Lung (tissue), 12 donors: Measurements from ENCODE around the gene ADCY3. TPM values are rescaled to one million over a fixed set of nuclear protein-coding genes. Genes with fewer than 3 reads are reported as not detected.

Source experiments
- ATAC-seq: fragments of 200-7000 bp; cut with Tn5 transposase; one replicate; pipeline ENCODE4 v1.9.1; 2020; ENCODE audit warnings: moderate number of reproducible peaks; ENCODE audit not compliant: insufficient read depth, low FRiP score
- DNase-seq, 3 donors: peaks; one replicate each; pipeline ENCODE4 v3.0.0-alpha.2; 2013 to 2017
- H3K27ac ChIP-seq, 2 donors: one replicate each; pipeline ENCODE4 v1.5.1; 2013; ENCODE audit warnings: mild to moderate bottlenecking in 2 of 2, moderate library complexity in 2 of 2, control low read depth in 1 of 2, inconsistent platforms in 1 of 2, low read depth in 1 of 2, low read length in 1 of 2
- H3K27me3 ChIP-seq, 3 donors: one replicate each; pipeline ENCODE4 v1.5.1; 2013; ENCODE audit warnings: low read length in 2 of 3; ENCODE audit not compliant: control insufficient read depth in 3 of 3, insufficient read depth in 3 of 3
- H3K36me3 ChIP-seq, 4 donors: one replicate each; pipeline ENCODE4 v1.5.1; 2013; ENCODE audit warnings: low read length in 4 of 4, mild to moderate bottlenecking in 1 of 4, moderate library complexity in 1 of 4; ENCODE audit not compliant: control insufficient read depth in 4 of 4, insufficient read depth in 4 of 4
- H3K4me1 ChIP-seq, 5 donors: one replicate each; pipeline ENCODE4 v1.5.1; 2013; ENCODE audit warnings: low read length in 5 of 5, mild to moderate bottlenecking in 2 of 5, moderate library complexity in 1 of 5; ENCODE audit not compliant: control insufficient read depth in 5 of 5, insufficient read depth in 5 of 5
- H3K4me3 ChIP-seq: one replicate; pipeline ENCODE4 v1.5.1; 2013; ENCODE audit warnings: mild to moderate bottlenecking, control low read depth, moderate library complexity
- H3K9ac ChIP-seq, 2 donors: one replicate each; pipeline ENCODE4 v1.5.1; 2013; ENCODE audit warnings: low read length in 2 of 2, control low read depth in 1 of 2; ENCODE audit not compliant: insufficient read depth in 1 of 2
- H3K9me3 ChIP-seq, 4 donors: one replicate each; pipeline ENCODE4 v1.5.1; 2013; ENCODE audit warnings: low read length in 3 of 4, mild to moderate bottlenecking in 1 of 4, moderate library complexity in 1 of 4; ENCODE audit not compliant: control insufficient read depth in 4 of 4, insufficient read depth in 3 of 4
- CTCF ChIP-seq: IDR thresholded peaks from 2 replicates; pipeline ENCODE4 v1.5.1; 2012; ENCODE audit warnings: mild to moderate bottlenecking; ENCODE audit errors: control extremely low read depth, extremely low read depth
- WGBS, 2 donors: extraction: QIAGEN DNeasy Blood & Tissue Kit; methylation state at CpG; one replicate each; pipeline ENCODE4 v1.1.7; 2013; 5-methylcytosine and 5-hydroxymethylcytosine counted together
- polyA plus RNA-seq, 2 donors: library from polyadenylated mRNA; stranded (reverse); fragments of 200-250 nt; gene quantifications; one replicate each; pipeline ENCODE4 v1.2.1, GENCODE V29; 2013
- total RNA-seq, 2 donors: library from RNA; depleted of rRNA in 1 of 2; stranded (reverse); fragments of >200 nt in 1 of 2; gene quantifications; one replicate each; pipeline ENCODE4 v1.2.1, GENCODE V29; 2014 to 2021
- donor health status: control.
- donor health status: control.
- donor health status: Bipolar disorder and iron deficiency.
- donor health status: healthy.
- donor health status: DM: yes; HTN: yes; CAD: no.

ADCY3 gene
- total and polyA plus RNA-seq, 4 donors: 27.9 to 74.8 (median 45.8) TPM

- Histone ChIP-seq H3K9me3 (peaks cover 0 to 14% (median 3%) of the 10 kb centered on the region in 4 donors), H3K27ac (no peak overlapping the region), H3K9ac (no peak overlapping the region), H3K4me3 (no peak overlapping the region), H3K4me1 (peaks cover 0 to 6% (median 0%) of the 10 kb centered on the region in 5 donors), H3K36me3 (peaks cover 0 to 13% (median 5%) of the 10 kb centered on the region in 4 donors), H3K27me3 (no peaks in the 10 kb centered on the region)
- TF ChIP-seq CTCF: no peak
- ATAC-seq (no peak), DNase-seq (no peak)
- WGBS, 2 donors: 80 to 82% methylated on average over 30 of the region's 30 CpGs
These were observed 21.6 kb downstream of the ADCY3 start for GRCh38 chr2:24898122-24899109.

GRCh38 chr2:24894750-24895149 lies 25.3 kb downstream of the ADCY3 start:
- TF ChIP-seq CTCF: no peak
- no peak for ATAC-seq
- Histone ChIP-seq H3K27me3 (no peaks in the 10 kb centered on the region), H3K9ac (no peak overlapping the region), H3K36me3 (peaks cover 0 to 13% (median 2%) of the 10 kb centered on the region in 4 donors), H3K9me3 (peaks cover 0 to 14% (median 3%) of the 10 kb centered on the region in 4 donors), H3K4me1 (peaks cover 0 to 6% (median 0%) of the 10 kb centered on the region in 5 donors), H3K27ac (no peak overlapping the region), H3K4me3 (no peak overlapping the region)
- DNase-seq: no peak
- WGBS, 2 donors: 58 to 75% methylated on average over 3 of the region's 3 CpGs

GRCh38 chr2:24893934-24894333 lies 26.1 kb downstream of the ADCY3 start:
- H3K27me3 ChIP-seq: no peaks in the 10 kb centered on the region
- no peak for TF ChIP-seq CTCF
- H3K27ac ChIP-seq: no peak overlapping the region
- ATAC-seq: no peak
- H3K4me3 ChIP-seq: no peak overlapping the region
- peaks cover 0 to 13% (median 2%) of the 10 kb centered on the region in 4 donors for H3K36me3 ChIP-seq
- H3K4me1 ChIP-seq: peaks cover 0 to 6% (median 0%) of the 10 kb centered on the region in 5 donors
- no peak for DNase-seq
- H3K9ac ChIP-seq: no peak overlapping the region
- 64 to 72% methylated on average over 3 of the region's 3 CpGs for WGBS, 2 donors
- peaks cover 0 to 14% (median 3%) of the 10 kb centered on the region in 4 donors for H3K9me3 ChIP-seq
